GM23338 (cell line): ENCODE data around the gene PLXND1.

Experiments
- CREB1 ChIP-seq: fragments of 250-450 bp; sonication (Bioruptor Pico); IDR thresholded peaks from 2 replicates; pipeline ENCODE4 v1.5.0; 2020; ENCODE audit warnings: low read depth, mild to moderate bottlenecking, moderate library complexity
- CTCF ChIP-seq, 2 experiments: fragments of 200-600 bp in 1 of 2; sonication (generic) in 1 of 2; conservative IDR thresholded peaks; 2 replicates each; pipeline versions ENCODE4 v1.5.1 to v1.6.1; 2016 to 2017; ENCODE audit warnings: antibody characterized with exemption in 2 of 2, low read depth in 2 of 2, mild to moderate bottlenecking in 2 of 2, moderate library complexity in 1 of 2
- EZH2 ChIP-seq: fragments of 200-600 bp; sonication (generic); IDR thresholded peaks from one replicate; pipeline ENCODE4 v1.8.0; 2017; ENCODE audit warnings: antibody characterized with exemption, mild to moderate bottlenecking, low read depth; ENCODE audit not compliant: unreplicated experiment

GRCh38 chr3:129574206-129574605 lies 32.3 kb downstream of the PLXND1 start:
- TF ChIP-seq CTCF (conservative IDR thresholded peaks at IDR 0.05; ENCODE audit: low read depth in 2 of 2) (no peak), EZH2 (no peak), CREB1 (CRISPR knock-in tag) (no peak)
